Measurements from ENCODE around the gene RO60. TPM values are rescaled to one million over a fixed set of nuclear protein-coding genes. Genes with fewer than 3 reads are reported as not detected.
"Not testable (repeated sequence)": the region's sequence is repeated elsewhere in the genome, so short reads cannot be mapped to it uniquely, and the experiment has no call there.

RO60 gene
- total and polyA plus RNA-seq, 5 donors from 2014 or later, result 67.2 to 157 (median 121) TPM

- Histone ChIP-seq H3K4me1 (ENCODE audit: control insufficient read depth, insufficient read depth, low read length, poor library complexity, severe bottlenecking) (no peaks in the 10 kb centered on the region), H3K9me3 (ENCODE audit: control insufficient read depth in 2 of 2, low read length in 2 of 2) (no peaks in the 10 kb centered on the region), H3K4me3 (ENCODE audit: low read depth, low read length) (no peak overlapping the region), H3K27ac (ENCODE audit: insufficient read depth, low read length, poor library complexity, severe bottlenecking) (no peak overlapping the region), H3K36me3 (ENCODE audit: control insufficient read depth, insufficient read depth, low read length) (peaks cover 48% of the 10 kb centered on the region), H3K27me3 (ENCODE audit: control insufficient read depth, insufficient read depth, low read length) (no peaks in the 10 kb centered on the region)
- H3K36me3 Mint-ChIP-seq, result peaks cover 11% of the 10 kb centered on the region
- peak overlapping the region in 1 of 3 donors; percentile 52 for H3K27ac Mint-ChIP-seq
- no peak for DNase-seq
- no peak for ATAC-seq (ENCODE audit: low read depth in 2 of 2)
- H3K4me1 Mint-ChIP-seq, result peaks cover 0 to 10% (median 2%) of the 10 kb centered on the region in 4 donors
- no peaks in the 10 kb centered on the region for H3K27me3 Mint-ChIP-seq
- no peaks in the 10 kb centered on the region for H3K9me3 Mint-ChIP-seq
- no peak overlapping the region for H3K4me3 Mint-ChIP-seq
Measured at GRCh38 chr1:193025218-193025617, 34.2 kb upstream of the RO60 start.

GRCh38 chr1:193030280-193030679 is 29.1 kb upstream of the RO60 start:
- Mint-ChIP-seq H3K4me3 (no peak overlapping the region), H3K36me3 (peaks cover 18% of the 10 kb centered on the region), H3K4me1 (peaks cover 4 to 28% (median 14%) of the 10 kb centered on the region in 4 donors), H3K27ac (peak overlapping the region in 1 of 3 donors; percentile 25), H3K27me3 (no peaks in the 10 kb centered on the region), H3K9me3 (peaks cover 0 to 2% (median 0%) of the 10 kb centered on the region in 7 donors)
- ATAC-seq (ENCODE audit: low read depth in 2 of 2) (no peak), DNase-seq (no peak)
- no peak overlapping the region for H3K4me3 ChIP-seq (ENCODE audit: low read depth, low read length)
- H3K36me3 ChIP-seq (ENCODE audit: control insufficient read depth, insufficient read depth, low read length), result peaks cover 32% of the 10 kb centered on the region
- H3K4me1 ChIP-seq (ENCODE audit: control insufficient read depth, insufficient read depth, low read length, poor library complexity, severe bottlenecking), result no peaks in the 10 kb centered on the region
- no peaks in the 10 kb centered on the region for H3K9me3 ChIP-seq (ENCODE audit: control insufficient read depth in 2 of 2, low read length in 2 of 2)
- H3K27me3 ChIP-seq (ENCODE audit: control insufficient read depth, insufficient read depth, low read length), result no peaks in the 10 kb centered on the region
- H3K27ac ChIP-seq (ENCODE audit: insufficient read depth, low read length, poor library complexity, severe bottlenecking), result no peak overlapping the region

DNA sequence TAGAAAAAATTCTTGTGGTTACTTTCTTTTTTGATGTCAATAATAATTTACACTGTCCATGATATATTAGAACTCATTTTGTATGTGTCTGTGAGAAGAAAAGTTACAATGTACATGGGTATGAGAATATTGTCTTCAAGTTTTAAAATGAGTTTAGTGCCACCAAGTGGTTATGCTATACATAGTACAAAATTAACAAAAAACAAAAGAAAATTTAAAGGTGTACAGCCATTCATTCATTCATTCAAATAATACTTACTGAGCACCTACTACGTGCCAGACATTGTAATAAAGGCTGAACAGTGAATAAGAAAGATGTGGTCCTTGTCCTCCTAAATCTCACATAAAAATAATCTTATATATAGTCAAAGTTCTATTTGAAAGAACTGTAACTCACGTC is 28.0 kb upstream of the RO60 start:
- peaks cover 24% of the 10 kb centered on the region for H3K36me3 ChIP-seq (ENCODE audit: control insufficient read depth, insufficient read depth, low read length)
- H3K36me3 Mint-ChIP-seq, result peaks cover 10% of the 10 kb centered on the region
- H3K27me3 Mint-ChIP-seq, result no peaks in the 10 kb centered on the region
- no peak overlapping the region for H3K27ac Mint-ChIP-seq
- DNase-seq (peak in 1 of 3 donors; percentile 23), ATAC-seq (ENCODE audit: low read depth in 2 of 2) (no peak)
- peaks cover 13 to 30% (median 25%) of the 10 kb centered on the region in 4 donors for H3K4me1 Mint-ChIP-seq
- no peak overlapping the region for H3K4me3 Mint-ChIP-seq
- H3K27ac ChIP-seq (ENCODE audit: insufficient read depth, low read length, poor library complexity, severe bottlenecking), result no peak overlapping the region
- H3K9me3 ChIP-seq (ENCODE audit: control insufficient read depth in 2 of 2, low read length in 2 of 2), result no peaks in the 10 kb centered on the region
- no peaks in the 10 kb centered on the region for H3K4me1 ChIP-seq (ENCODE audit: control insufficient read depth, insufficient read depth, low read length, poor library complexity, severe bottlenecking)
- H3K27me3 ChIP-seq (ENCODE audit: control insufficient read depth, insufficient read depth, low read length), result no peaks in the 10 kb centered on the region
- no peak overlapping the region for H3K4me3 ChIP-seq (ENCODE audit: low read depth, low read length)
- H3K9me3 Mint-ChIP-seq, result peaks cover 0 to 2% (median 0%) of the 10 kb centered on the region in 7 donors

GRCh38 chr1:193032643-193033427 is 26.6 kb upstream of the RO60 start:
- not testable (repeated sequence) for H3K4me3 ChIP-seq (ENCODE audit: low read depth, low read length); H3K4me3 Mint-ChIP-seq; H3K9me3 ChIP-seq (ENCODE audit: control insufficient read depth in 2 of 2, low read length in 2 of 2); H3K4me1 ChIP-seq (ENCODE audit: control insufficient read depth, insufficient read depth, low read length, poor library complexity, severe bottlenecking); H3K27ac ChIP-seq (ENCODE audit: insufficient read depth, low read length, poor library complexity, severe bottlenecking); H3K27me3 ChIP-seq (ENCODE audit: control insufficient read depth, insufficient read depth, low read length); DNase-seq; H3K9me3 Mint-ChIP-seq; H3K27me3 Mint-ChIP-seq; ATAC-seq (ENCODE audit: low read depth in 2 of 2)
- Mint-ChIP-seq H3K36me3 (peaks cover 11% of the 10 kb centered on the region), H3K4me1 (peaks cover 22 to 41% (median 38%) of the 10 kb centered on the region in 4 donors), H3K27ac (peak overlapping the region in 1 of 3 donors; percentile 45)
- H3K36me3 ChIP-seq (ENCODE audit: control insufficient read depth, insufficient read depth, low read length), result peaks cover 10% of the 10 kb centered on the region

DNA sequence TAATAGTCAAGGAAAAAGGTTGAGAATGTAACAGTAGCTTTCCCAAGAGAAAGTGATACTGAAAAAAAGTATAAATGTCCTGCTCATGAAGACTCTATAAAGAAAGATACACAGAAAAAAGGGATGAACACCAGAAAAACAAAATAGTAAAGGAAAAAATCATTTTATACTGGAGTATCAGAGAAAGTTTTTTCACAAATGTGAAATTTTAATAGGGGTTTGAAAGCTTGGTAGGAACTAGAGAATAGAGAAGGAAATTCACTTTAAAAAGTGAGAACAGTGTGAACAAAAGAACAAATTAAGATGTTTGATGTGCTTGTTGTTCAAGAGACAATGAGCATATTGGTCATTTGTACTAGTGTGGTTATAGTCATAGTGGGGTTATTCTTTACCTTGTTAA is 25.8 kb upstream of the RO60 start:
- H3K27me3 ChIP-seq (ENCODE audit: control insufficient read depth, insufficient read depth, low read length), result no peaks in the 10 kb centered on the region
- no peak for ATAC-seq (ENCODE audit: low read depth in 2 of 2)
- Mint-ChIP-seq H3K27ac (peak overlapping the region in 1 of 3 donors; percentile 37), H3K27me3 (no peaks in the 10 kb centered on the region), H3K9me3 (peaks cover 0 to 2% (median 0%) of the 10 kb centered on the region in 7 donors), H3K36me3 (peaks cover 13% of the 10 kb centered on the region), H3K4me1 (peaks cover 22 to 41% (median 39%) of the 10 kb centered on the region in 4 donors), H3K4me3 (no peak overlapping the region)
- H3K27ac ChIP-seq (ENCODE audit: insufficient read depth, low read length, poor library complexity, severe bottlenecking), result no peak overlapping the region
- no peak for DNase-seq
- no peaks in the 10 kb centered on the region for H3K9me3 ChIP-seq (ENCODE audit: control insufficient read depth in 2 of 2, low read length in 2 of 2)
- H3K4me3 ChIP-seq (ENCODE audit: low read depth, low read length), result no peak overlapping the region
- peaks cover 3% of the 10 kb centered on the region for H3K36me3 ChIP-seq (ENCODE audit: control insufficient read depth, insufficient read depth, low read length)
- no peaks in the 10 kb centered on the region for H3K4me1 ChIP-seq (ENCODE audit: control insufficient read depth, insufficient read depth, low read length, poor library complexity, severe bottlenecking)

- ATAC-seq (ENCODE audit: low read depth in 2 of 2), result no peak
- peaks cover 33 to 54% (median 43%) of the 10 kb centered on the region in 4 donors for H3K4me1 Mint-ChIP-seq
- Histone ChIP-seq H3K4me3 (ENCODE audit: low read depth, low read length) (no peak overlapping the region), H3K4me1 (ENCODE audit: control insufficient read depth, insufficient read depth, low read length, poor library complexity, severe bottlenecking) (no peaks in the 10 kb centered on the region), H3K27ac (ENCODE audit: insufficient read depth, low read length, poor library complexity, severe bottlenecking) (no peak overlapping the region), H3K27me3 (ENCODE audit: control insufficient read depth, insufficient read depth, low read length) (no peaks in the 10 kb centered on the region), H3K9me3 (ENCODE audit: control insufficient read depth in 2 of 2, low read length in 2 of 2) (no peaks in the 10 kb centered on the region), H3K36me3 (ENCODE audit: control insufficient read depth, insufficient read depth, low read length) (peaks cover 2% of the 10 kb centered on the region)
- H3K27ac Mint-ChIP-seq, result peak overlapping the region in 1 of 3 donors; percentile 15
- no peak for DNase-seq
- H3K36me3 Mint-ChIP-seq, result peaks cover 13% of the 10 kb centered on the region
- peaks cover 0 to 2% (median 0%) of the 10 kb centered on the region in 7 donors for H3K9me3 Mint-ChIP-seq
- H3K27me3 Mint-ChIP-seq, result no peaks in the 10 kb centered on the region
- no peak overlapping the region for H3K4me3 Mint-ChIP-seq
Measured at GRCh38 chr1:193036337-193037047, 22.9 kb upstream of the RO60 start.

- H3K36me3 Mint-ChIP-seq, result peaks cover 13% of the 10 kb centered on the region
- H3K27ac Mint-ChIP-seq, result peak overlapping the region in 1 of 3 donors; percentile 6
- ATAC-seq (ENCODE audit: low read depth in 2 of 2) (no peak), DNase-seq (no peak)
- no peak overlapping the region for H3K4me3 Mint-ChIP-seq
- no peaks in the 10 kb centered on the region for H3K27me3 Mint-ChIP-seq
- Histone ChIP-seq H3K27me3 (ENCODE audit: control insufficient read depth, insufficient read depth, low read length) (no peaks in the 10 kb centered on the region), H3K4me3 (ENCODE audit: low read depth, low read length) (no peak overlapping the region), H3K27ac (ENCODE audit: insufficient read depth, low read length, poor library complexity, severe bottlenecking) (no peak overlapping the region), H3K9me3 (ENCODE audit: control insufficient read depth in 2 of 2, low read length in 2 of 2) (no peaks in the 10 kb centered on the region), H3K36me3 (ENCODE audit: control insufficient read depth, insufficient read depth, low read length) (peaks cover 7% of the 10 kb centered on the region), H3K4me1 (ENCODE audit: control insufficient read depth, insufficient read depth, low read length, poor library complexity, severe bottlenecking) (no peaks in the 10 kb centered on the region)
- H3K9me3 Mint-ChIP-seq, result no peaks in the 10 kb centered on the region
- peaks cover 38 to 45% (median 42%) of the 10 kb centered on the region in 4 donors for H3K4me1 Mint-ChIP-seq
Measured at GRCh38 chr1:193040011-193040410, 19.4 kb upstream of the RO60 start.

Measured in CD4-positive, CD25-positive, alpha-beta regulatory T cell (primary cell).